Omental fat pad (tissue), 4 donors: ENCODE results near the gene DSE. TPM values are rescaled to one million over a fixed set of nuclear protein-coding genes. Genes with fewer than 3 reads are reported as not detected.

Experiments
- ATAC-seq: fragments of 150-250 bp; one replicate; pipeline ENCODE4 v1.9.1; 2016; ENCODE audit warnings: mild to moderate bottlenecking, moderate library complexity; ENCODE audit not compliant: low FRiP score
- DNase-seq: peaks from one replicate; pipeline ENCODE4 v3.0.0-alpha.2; 2019; ENCODE audit warnings: low spot score
- total RNA-seq, 4 donors: library from RNA; depleted of rRNA; stranded (reverse); fragments of >200 nt; gene quantifications; one replicate each; pipeline ENCODE4 v1.1.0, GENCODE V29; 2016
- TF ChIP-seq, protein P1 (sequence below), 3 donors: fragments of 450-650 bp; IDR thresholded peaks; one replicate each; pipeline ENCODE4 v1.5.1; 2016 to 2017; ENCODE audit warnings: antibody characterized with exemption in 3 of 3, mild to moderate bottlenecking in 3 of 3, moderate library complexity in 2 of 3

Gene DSE
- total RNA-seq, 4 donors from 2014 or later = 80.9 to 145 (median 100) TPM

DNA sequence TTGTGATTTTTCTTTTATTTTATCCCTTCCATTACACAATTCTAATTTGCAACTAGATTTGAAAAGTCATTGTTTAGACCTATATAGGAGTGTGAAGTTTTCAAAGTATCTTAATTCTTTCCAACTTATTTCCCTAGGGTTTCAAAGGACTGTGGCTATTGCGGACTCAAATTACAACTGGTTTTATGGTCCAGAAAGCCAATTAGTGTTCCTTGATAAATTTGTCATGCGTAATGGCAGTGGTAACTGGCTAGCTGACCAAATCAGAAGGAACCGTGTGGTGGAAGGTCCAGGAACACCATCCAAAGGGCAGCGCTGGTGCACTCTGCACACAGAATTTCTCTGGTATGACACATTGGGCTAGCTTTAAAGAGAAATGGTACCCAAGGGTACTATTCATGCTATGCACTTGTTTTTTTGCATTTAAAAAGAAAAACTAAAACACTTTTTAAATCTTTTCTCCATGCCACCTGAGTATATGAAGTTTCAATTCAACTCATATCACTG is 62.5 kb downstream of the DSE start:
- TF ChIP-seq, protein P1, sequence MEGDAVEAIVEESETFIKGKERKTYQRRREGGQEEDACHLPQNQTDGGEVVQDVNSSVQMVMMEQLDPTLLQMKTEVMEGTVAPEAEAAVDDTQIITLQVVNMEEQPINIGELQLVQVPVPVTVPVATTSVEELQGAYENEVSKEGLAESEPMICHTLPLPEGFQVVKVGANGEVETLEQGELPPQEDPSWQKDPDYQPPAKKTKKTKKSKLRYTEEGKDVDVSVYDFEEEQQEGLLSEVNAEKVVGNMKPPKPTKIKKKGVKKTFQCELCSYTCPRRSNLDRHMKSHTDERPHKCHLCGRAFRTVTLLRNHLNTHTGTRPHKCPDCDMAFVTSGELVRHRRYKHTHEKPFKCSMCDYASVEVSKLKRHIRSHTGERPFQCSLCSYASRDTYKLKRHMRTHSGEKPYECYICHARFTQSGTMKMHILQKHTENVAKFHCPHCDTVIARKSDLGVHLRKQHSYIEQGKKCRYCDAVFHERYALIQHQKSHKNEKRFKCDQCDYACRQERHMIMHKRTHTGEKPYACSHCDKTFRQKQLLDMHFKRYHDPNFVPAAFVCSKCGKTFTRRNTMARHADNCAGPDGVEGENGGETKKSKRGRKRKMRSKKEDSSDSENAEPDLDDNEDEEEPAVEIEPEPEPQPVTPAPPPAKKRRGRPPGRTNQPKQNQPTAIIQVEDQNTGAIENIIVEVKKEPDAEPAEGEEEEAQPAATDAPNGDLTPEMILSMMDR (IDR thresholded peaks at IDR 0.05) = no peak
- DNase-seq (no peak), ATAC-seq (no peak)

DNA sequence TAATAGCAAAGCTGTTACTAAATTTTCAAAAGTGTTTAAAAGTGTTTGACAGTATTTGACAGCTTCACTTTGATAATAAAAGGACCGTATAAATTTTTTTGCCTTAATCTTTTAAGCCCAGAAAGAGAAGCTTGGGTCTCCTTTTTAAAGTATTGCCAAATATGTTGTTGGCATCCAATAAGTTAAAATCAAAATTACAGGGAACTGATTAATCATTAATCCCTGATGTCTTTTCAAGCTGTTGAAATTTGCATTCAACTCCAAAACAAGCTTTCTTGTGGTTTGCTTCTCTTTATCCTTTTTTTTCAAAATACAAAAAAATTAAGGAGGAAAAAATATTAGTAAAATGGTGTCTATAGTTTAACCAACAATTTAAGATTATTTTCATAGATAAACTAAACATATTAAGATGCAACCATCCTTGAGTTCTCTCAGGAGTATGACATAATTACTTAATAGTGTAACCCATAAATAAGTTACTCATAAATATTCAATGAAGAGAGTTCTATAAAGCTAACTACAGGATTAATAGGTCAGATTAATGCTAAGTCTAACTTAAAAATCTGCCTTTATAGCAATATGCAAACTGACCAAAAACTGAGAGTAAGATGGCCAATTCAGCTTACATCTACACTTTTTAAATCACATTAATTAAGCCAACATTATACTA is 63.4 kb downstream of the DSE start:
- DNase-seq (no peak), ATAC-seq (no peak)
- TF ChIP-seq, protein P1 (IDR thresholded peaks at IDR 0.05) = no peak

DNA sequence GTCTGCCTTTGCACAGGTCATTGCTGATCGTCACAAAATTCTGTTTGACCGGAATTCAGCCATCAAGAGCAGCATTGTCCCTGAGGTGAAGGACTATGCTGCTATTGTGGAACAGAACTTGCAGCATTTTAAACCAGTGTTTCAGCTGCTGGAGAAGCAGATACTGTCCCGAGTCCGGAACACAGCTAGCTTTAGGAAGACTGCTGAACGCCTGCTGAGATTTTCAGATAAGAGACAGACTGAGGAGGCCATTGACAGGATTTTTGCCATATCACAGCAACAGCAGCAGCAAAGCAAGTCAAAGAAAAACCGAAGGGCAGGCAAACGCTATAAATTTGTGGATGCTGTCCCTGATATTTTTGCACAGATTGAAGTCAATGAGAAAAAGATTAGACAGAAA is 65.8 kb downstream of the DSE start:
- TF ChIP-seq, protein P1 (IDR thresholded peaks at IDR 0.05) = no peak
- DNase-seq (no peak), ATAC-seq (no peak)

DNA sequence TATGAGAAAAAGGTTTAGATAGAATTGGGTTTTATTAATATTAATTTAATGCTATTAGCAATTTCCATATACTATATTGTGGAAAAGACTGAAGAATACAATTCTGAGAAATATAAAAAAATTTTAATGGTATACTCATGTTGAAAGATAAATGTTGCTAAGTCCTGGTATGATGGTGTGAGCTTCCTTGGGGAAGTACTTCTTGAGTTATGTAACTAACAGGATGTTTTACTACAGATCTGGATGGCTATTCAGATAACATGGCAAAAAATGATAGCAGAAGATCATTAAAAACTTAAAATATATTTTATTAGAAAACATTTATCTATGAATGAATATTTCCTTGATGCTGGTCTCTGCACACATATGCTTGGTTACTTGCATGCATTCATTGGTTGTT is 66.9 kb downstream of the DSE start:
- ATAC-seq = no peak
- DNase-seq = no peak
- TF ChIP-seq, protein P1 (IDR thresholded peaks at IDR 0.05) = no peak

DNA sequence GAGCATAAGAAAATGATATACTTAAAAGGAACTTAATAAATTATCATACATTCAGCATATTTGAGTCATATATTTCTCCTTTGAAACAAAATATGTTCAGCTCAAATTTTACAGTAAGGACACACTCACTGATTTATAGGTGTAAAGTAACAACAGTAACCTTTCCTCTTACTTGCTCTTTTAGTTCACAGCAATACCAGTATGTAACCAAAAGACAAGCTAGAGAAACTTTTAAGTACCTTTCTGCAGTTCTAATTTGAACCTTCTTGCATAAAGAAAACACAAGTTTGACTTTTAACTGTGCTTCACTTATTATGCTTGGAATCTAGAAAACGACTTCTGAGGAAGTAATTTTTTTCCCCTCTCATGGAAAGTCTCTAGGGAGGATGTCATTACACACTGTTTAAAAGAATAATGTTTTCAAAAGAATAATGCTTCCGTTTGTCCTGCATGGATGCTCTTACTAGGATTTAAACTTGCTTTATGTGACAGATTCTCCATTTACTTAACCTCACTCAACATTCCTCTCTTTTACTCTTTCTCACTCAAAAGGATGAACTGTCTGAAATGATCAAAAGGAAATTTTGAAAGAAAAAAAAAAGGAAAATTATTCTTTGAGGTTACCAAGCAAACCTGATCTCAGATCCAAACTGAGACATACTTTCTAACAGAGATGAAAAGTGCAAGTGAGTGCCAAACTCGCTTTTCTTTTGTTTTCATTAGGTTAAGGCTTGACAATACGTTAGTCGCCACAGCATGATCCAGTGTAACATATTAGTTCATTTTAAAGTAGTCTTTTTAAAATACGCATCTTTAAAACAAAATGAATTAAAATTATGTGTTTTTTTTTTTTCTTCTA is 68.1 kb downstream of the DSE start:
- ATAC-seq = no peak
- TF ChIP-seq, protein P1 (IDR thresholded peaks at IDR 0.05) = no peak

DNA sequence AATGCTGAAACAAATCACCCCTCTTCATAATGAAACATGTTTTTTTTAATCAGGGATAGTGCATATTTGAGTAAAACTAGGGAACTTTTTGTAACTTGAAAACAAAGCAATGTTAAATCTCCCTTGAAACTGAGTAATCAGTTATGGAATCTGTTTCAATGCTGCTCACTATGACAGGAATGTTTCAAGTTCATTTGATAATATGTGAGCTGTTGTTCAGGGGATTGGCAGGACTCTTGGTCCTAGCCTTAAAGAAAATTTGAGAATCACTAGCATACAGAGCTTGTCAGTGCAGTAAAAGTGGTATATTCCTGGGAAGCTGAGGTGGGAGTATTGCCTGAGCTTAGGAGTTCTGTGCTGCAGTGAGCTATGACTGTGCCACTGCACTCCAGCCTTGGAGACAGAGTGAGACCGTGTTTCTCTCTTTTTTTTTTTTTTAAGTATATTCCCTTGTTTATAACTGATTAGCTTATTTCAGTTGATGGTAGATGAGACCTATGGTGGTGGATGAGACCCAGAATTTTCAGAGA is 68.8 kb downstream of the DSE start:
- DNase-seq = no peak
- no peak for ATAC-seq
- TF ChIP-seq, protein P1 (IDR thresholded peaks at IDR 0.05) = no peak

More for the DNA sequence above, 68.1 kb downstream of the DSE start:
- no peak for DNase-seq
